Glutamatergic neuron (in vitro differentiated cells): ENCODE results near the gene B4GALT1. TPM values are rescaled to one million over a fixed set of nuclear protein-coding genes. Genes with fewer than 3 reads are reported as not detected.

Experiments
- DNase-seq: peaks from one replicate; pipeline ENCODE4 v3.0.0; 2022
- H3K27ac Mint-ChIP-seq: one replicate; pipeline ENCODE4 v1.8.0; 2020; ENCODE audit warnings: mild to moderate bottlenecking, mixed read lengths, inconsistent platforms; ENCODE audit not compliant: unreplicated experiment
- H3K27me3 Mint-ChIP-seq: one replicate; pipeline ENCODE4 v1.8.0; 2020; ENCODE audit warnings: mild to moderate bottlenecking, moderate library complexity, mixed read lengths, inconsistent platforms; ENCODE audit not compliant: unreplicated experiment
- H3K36me3 Mint-ChIP-seq: one replicate; pipeline ENCODE4 v1.8.0; 2020; ENCODE audit warnings: mild to moderate bottlenecking, mixed read lengths, inconsistent platforms; ENCODE audit not compliant: unreplicated experiment
- H3K4me1 Mint-ChIP-seq: one replicate; pipeline ENCODE4 v1.8.0; 2020; ENCODE audit warnings: mild to moderate bottlenecking, low read depth, mixed read lengths, inconsistent platforms; ENCODE audit not compliant: unreplicated experiment
- H3K4me3 Mint-ChIP-seq: one replicate; pipeline ENCODE4 v1.8.0; 2020; ENCODE audit warnings: mild to moderate bottlenecking, mixed read lengths, inconsistent platforms; ENCODE audit not compliant: unreplicated experiment
- H3K9me3 Mint-ChIP-seq: one replicate; pipeline ENCODE4 v1.8.0; 2020; ENCODE audit warnings: mild to moderate bottlenecking, moderate library complexity, mixed read lengths, inconsistent platforms; ENCODE audit not compliant: unreplicated experiment
- CTCF ChIP-seq: fragments of 200-600 bp; sonication (generic); IDR thresholded peaks from one replicate; pipeline ENCODE4 v1.5.0; 2021; ENCODE audit not compliant: partially characterized antibody, unreplicated experiment
- total RNA-seq: library from RNA; stranded (reverse); fragmentation: NEBNext Ultra II Directional; extraction: Animal tissue kit (Norgen Biotek cat#: 25700); gene quantifications from one replicate; pipeline ENCODE4 v1.2.1, GENCODE V29; 2021; ENCODE audit not compliant: unreplicated experiment

B4GALT1 gene
- total RNA-seq, 1 donor from 2014 or later, result 5.4 TPM

GRCh38 chr9:33175649-33176325 lies 8.7 kb upstream of the B4GALT1 start:
- H3K9me3 Mint-ChIP-seq, result no peaks in the 10 kb centered on the region
- no peaks in the 10 kb centered on the region for H3K36me3 Mint-ChIP-seq
- H3K4me1 Mint-ChIP-seq, result no peaks in the 10 kb centered on the region
- H3K27me3 Mint-ChIP-seq, result peaks cover 2% of the 10 kb centered on the region
- H3K4me3 Mint-ChIP-seq, result no peak overlapping the region
- no peak for TF ChIP-seq CTCF
- DNase-seq, result no peak
- no peak overlapping the region for H3K27ac Mint-ChIP-seq

- H3K4me1 Mint-ChIP-seq, result no peaks in the 10 kb centered on the region
- no peaks in the 10 kb centered on the region for H3K9me3 Mint-ChIP-seq
- no peaks in the 10 kb centered on the region for H3K36me3 Mint-ChIP-seq
- H3K4me3 Mint-ChIP-seq, result no peak overlapping the region
- H3K27me3 Mint-ChIP-seq, result peaks cover 2% of the 10 kb centered on the region
- no peak for DNase-seq
- no peak for TF ChIP-seq CTCF
- H3K27ac Mint-ChIP-seq, result no peak overlapping the region
Observed at GRCh38 chr9:33172256-33173238, 5.4 kb upstream of the B4GALT1 start.

GRCh38 chr9:33170464-33171415 lies 3.6 kb upstream of the B4GALT1 start:
- H3K4me1 Mint-ChIP-seq, result peaks cover 5% of the 10 kb centered on the region
- no peak for DNase-seq
- peaks cover 4% of the 10 kb centered on the region for H3K9me3 Mint-ChIP-seq
- H3K36me3 Mint-ChIP-seq, result no peaks in the 10 kb centered on the region
- no peak for TF ChIP-seq CTCF
- no peak overlapping the region for H3K4me3 Mint-ChIP-seq
- H3K27ac Mint-ChIP-seq, result no peak overlapping the region
- H3K27me3 Mint-ChIP-seq, result peaks cover 7% of the 10 kb centered on the region

GRCh38 chr9:33168941-33169544 lies 1.9 kb upstream of the B4GALT1 start:
- peaks cover 15% of the 10 kb centered on the region for H3K4me1 Mint-ChIP-seq
- H3K9me3 Mint-ChIP-seq, result peaks cover 4% of the 10 kb centered on the region
- no peak overlapping the region for H3K27ac Mint-ChIP-seq
- no peak for TF ChIP-seq CTCF
- peak overlapping the region; percentile 26 for H3K4me3 Mint-ChIP-seq
- H3K36me3 Mint-ChIP-seq, result no peaks in the 10 kb centered on the region
- DNase-seq, result no peak
- H3K27me3 Mint-ChIP-seq, result peaks cover 9% of the 10 kb centered on the region
